GM06990 (cell line): ENCODE results near the gene DSC2.

Source experiments
- DNase-seq: peaks from one replicate; pipeline ENCODE4 v3.0.0-alpha.2; 2011; ENCODE audit not compliant: insufficient read length; ENCODE audit errors: extremely low read depth
- H3K27me3 ChIP-seq: replicated peaks from 2 replicates; pipeline ENCODE4 v1.6.0; 2011; ENCODE audit warnings: low read length; ENCODE audit not compliant: control insufficient read depth, insufficient read depth
- H3K36me3 ChIP-seq: 2 replicates; pipeline ENCODE4 v1.5.1; 2011; ENCODE audit warnings: low read length; ENCODE audit not compliant: control insufficient read depth, insufficient read depth
- H3K4me3 ChIP-seq: replicated peaks from 2 replicates; pipeline ENCODE4 v1.5.1; 2011; ENCODE audit warnings: low read depth, mild to moderate bottlenecking, control low read depth, low read length
- CTCF ChIP-seq: IDR thresholded peaks from 2 replicates; pipeline ENCODE4 v1.5.1; 2011; ENCODE audit warnings: low read length, control low read depth, mild to moderate bottlenecking, inconsistent platforms; ENCODE audit not compliant: insufficient read depth, poor library complexity, severe bottlenecking

The DSC2 gene

GRCh38 chr18:31093294-31093693 lies 8.9 kb downstream of the DSC2 start:
- DNase-seq: no peak
- Histone ChIP-seq H3K36me3 (no peaks in the 10 kb centered on the region), H3K27me3 (no peaks in the 10 kb centered on the region), H3K4me3 (no peak overlapping the region)
- no peak for TF ChIP-seq CTCF

GRCh38 chr18:31091350-31091749 lies 10.9 kb downstream of the DSC2 start:
- Histone ChIP-seq H3K27me3 (no peaks in the 10 kb centered on the region), H3K36me3 (no peaks in the 10 kb centered on the region), H3K4me3 (no peak overlapping the region)
- no peak for DNase-seq
- TF ChIP-seq CTCF: no peak

GRCh38 chr18:31088532-31088931 lies 13.7 kb downstream of the DSC2 start:
- H3K4me3 ChIP-seq: no peak overlapping the region
- no peaks in the 10 kb centered on the region for H3K36me3 ChIP-seq
- DNase-seq: no peak
- no peaks in the 10 kb centered on the region for H3K27me3 ChIP-seq
- no peak for TF ChIP-seq CTCF

GRCh38 chr18:31079973-31080372 lies 22.2 kb downstream of the DSC2 start:
- no peaks in the 10 kb centered on the region for H3K36me3 ChIP-seq
- no peak overlapping the region for H3K4me3 ChIP-seq
- TF ChIP-seq CTCF: no peak
- H3K27me3 ChIP-seq: no peaks in the 10 kb centered on the region
- no peak for DNase-seq

- DNase-seq: no peak
- H3K4me3 ChIP-seq: no peak overlapping the region
These were observed 24.3 kb downstream of the DSC2 start for GRCh38 chr18:31077878-31078277.

More at GRCh38 chr18:31077878-31078277, 24.3 kb downstream of the DSC2 start:
- H3K36me3 ChIP-seq: no peaks in the 10 kb centered on the region
- no peak for TF ChIP-seq CTCF
- no peaks in the 10 kb centered on the region for H3K27me3 ChIP-seq
